Measurements from ENCODE around the gene URGCP. TPM values are rescaled to one million over a fixed set of nuclear protein-coding genes. Genes with fewer than 3 reads are reported as not detected.

Gene URGCP
- total and polyA plus RNA-seq, 2 experiments from 2014 or later = 7.2 to 13.2 TPM

DNA sequence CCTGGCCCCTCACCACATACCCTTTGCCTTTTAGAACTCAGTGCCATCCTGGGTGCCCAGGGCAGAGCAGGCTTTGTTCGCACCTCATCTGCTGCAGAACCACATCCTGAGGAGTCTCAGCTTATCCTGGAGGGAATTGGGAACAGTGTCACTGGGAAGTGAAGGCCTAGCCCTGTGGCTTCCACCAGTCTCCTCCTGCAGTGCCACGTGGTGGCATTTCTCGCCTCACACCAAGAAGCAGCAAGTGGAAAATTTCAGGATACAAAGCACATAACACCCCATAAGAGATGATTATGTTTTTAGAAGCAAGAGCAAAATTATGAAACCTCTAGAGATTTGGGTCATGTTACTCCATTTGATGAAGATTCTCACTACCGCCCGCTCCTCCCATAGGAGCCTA is 46.7 kb upstream of the URGCP start (continued):
- TF ChIP-seq, protein P1, sequence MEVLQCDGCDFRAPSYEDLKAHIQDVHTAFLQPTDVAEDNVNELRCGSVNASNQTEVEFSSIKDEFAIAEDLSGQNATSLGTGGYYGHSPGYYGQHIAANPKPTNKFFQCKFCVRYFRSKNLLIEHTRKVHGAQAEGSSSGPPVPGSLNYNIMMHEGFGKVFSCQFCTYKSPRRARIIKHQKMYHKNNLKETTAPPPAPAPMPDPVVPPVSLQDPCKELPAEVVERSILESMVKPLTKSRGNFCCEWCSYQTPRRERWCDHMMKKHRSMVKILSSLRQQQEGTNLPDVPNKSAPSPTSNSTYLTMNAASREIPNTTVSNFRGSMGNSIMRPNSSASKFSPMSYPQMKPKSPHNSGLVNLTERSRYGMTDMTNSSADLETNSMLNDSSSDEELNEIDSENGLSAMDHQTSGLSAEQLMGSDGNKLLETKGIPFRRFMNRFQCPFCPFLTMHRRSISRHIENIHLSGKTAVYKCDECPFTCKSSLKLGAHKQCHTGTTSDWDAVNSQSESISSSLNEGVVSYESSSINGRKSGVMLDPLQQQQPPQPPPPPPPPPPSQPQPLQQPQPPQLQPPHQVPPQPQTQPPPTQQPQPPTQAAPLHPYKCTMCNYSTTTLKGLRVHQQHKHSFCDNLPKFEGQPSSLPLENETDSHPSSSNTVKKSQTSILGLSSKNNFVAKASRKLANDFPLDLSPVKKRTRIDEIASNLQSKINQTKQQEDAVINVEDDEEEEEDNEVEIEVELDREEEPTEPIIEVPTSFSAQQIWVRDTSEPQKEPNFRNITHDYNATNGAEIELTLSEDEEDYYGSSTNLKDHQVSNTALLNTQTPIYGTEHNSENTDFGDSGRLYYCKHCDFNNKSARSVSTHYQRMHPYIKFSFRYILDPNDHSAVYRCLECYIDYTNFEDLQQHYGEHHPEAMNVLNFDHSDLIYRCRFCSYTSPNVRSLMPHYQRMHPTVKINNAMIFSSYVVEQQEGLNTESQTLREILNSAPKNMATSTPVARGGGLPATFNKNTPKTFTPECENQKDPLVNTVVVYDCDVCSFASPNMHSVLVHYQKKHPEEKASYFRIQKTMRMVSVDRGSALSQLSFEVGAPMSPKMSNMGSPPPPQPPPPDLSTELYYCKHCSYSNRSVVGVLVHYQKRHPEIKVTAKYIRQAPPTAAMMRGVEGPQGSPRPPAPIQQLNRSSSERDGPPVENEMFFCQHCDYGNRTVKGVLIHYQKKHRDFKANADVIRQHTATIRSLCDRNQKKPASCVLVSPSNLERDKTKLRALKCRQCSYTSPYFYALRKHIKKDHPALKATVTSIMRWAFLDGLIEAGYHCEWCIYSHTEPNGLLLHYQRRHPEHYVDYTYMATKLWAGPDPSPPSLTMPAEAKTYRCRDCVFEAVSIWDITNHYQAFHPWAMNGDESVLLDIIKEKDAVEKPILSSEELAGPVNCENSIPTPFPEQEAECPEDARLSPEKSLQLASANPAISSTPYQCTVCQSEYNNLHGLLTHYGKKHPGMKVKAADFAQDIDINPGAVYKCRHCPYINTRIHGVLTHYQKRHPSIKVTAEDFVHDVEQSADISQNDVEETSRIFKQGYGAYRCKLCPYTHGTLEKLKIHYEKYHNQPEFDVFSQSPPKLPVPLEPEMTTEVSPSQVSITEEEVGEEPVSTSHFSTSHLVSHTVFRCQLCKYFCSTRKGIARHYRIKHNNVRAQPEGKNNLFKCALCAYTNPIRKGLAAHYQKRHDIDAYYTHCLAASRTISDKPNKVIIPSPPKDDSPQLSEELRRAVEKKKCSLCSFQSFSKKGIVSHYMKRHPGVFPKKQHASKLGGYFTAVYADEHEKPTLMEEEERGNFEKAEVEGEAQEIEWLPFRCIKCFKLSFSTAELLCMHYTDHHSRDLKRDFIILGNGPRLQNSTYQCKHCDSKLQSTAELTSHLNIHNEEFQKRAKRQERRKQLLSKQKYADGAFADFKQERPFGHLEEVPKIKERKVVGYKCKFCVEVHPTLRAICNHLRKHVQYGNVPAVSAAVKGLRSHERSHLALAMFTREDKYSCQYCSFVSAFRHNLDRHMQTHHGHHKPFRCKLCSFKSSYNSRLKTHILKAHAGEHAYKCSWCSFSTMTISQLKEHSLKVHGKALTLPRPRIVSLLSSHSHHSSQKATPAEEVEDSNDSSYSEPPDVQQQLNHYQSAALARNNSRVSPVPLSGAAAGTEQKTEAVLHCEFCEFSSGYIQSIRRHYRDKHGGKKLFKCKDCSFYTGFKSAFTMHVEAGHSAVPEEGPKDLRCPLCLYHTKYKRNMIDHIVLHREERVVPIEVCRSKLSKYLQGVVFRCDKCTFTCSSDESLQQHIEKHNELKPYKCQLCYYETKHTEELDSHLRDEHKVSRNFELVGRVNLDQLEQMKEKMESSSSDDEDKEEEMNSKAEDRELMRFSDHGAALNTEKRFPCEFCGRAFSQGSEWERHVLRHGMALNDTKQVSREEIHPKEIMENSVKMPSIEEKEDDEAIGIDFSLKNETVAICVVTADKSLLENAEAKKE (CRISPR knock-in tag; IDR thresholded peaks at IDR 0.05) = no peak
- TF ChIP-seq, protein P2, sequence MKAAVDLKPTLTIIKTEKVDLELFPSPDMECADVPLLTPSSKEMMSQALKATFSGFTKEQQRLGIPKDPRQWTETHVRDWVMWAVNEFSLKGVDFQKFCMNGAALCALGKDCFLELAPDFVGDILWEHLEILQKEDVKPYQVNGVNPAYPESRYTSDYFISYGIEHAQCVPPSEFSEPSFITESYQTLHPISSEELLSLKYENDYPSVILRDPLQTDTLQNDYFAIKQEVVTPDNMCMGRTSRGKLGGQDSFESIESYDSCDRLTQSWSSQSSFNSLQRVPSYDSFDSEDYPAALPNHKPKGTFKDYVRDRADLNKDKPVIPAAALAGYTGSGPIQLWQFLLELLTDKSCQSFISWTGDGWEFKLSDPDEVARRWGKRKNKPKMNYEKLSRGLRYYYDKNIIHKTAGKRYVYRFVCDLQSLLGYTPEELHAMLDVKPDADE (IDR thresholded peaks at IDR 0.05) = no peak
- no peak for TF ChIP-seq NANOG (IDR thresholded peaks at IDR 0.05; ENCODE audit: borderline replicate concordance)

DNA sequence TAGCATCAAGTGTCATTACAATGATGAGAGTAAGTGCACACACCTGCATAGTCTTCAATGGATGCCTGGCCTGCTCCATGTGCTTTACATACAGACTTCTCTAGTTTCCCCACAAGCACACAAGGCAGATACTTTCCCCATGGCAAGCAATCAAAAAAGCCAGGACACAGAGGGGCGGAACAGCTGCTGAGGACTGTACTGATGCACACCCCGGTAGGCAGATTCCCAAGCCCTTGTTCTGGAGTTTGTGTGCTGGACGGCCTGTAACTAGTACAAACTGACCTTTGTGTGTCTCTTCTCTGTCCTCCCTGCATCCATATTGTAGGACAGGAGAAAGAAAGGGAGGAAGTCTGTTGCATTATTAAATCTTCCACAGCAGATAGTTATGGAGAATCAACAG is 45.6 kb upstream of the URGCP start:
- Histone ChIP-seq H3K4me1 (ENCODE audit: insufficient read depth) (peaks cover 16% of the 10 kb centered on the region), H3K4me2 (no peak overlapping the region), H3K4me3 (no peak overlapping the region), H2AFZ (no peak overlapping the region), H3K27me3 (ENCODE audit: insufficient read depth) (no peaks in the 10 kb centered on the region), H3K36me3 (ENCODE audit: insufficient read depth) (no peaks in the 10 kb centered on the region), H3K27ac (ENCODE audit: low read depth) (no peak overlapping the region), H4K20me1 (replicated peaks; ENCODE audit: insufficient read depth) (no peaks in the 10 kb centered on the region), H3F3A (replicated peaks; ENCODE audit: low read depth) (no peaks in the 10 kb centered on the region), H3K79me2 (replicated peaks; ENCODE audit: insufficient read depth) (no peaks in the 10 kb centered on the region), H3K9me2 (ENCODE audit: insufficient read depth) (no peaks in the 10 kb centered on the region)
- H3K4me1 Mint-ChIP-seq = peaks cover 11% of the 10 kb centered on the region; the same call in 2 of the 3 replicates
- H3K27me3 Mint-ChIP-seq (ENCODE audit: insufficient read depth, low read depth, poor library complexity) = peaks cover 5% of the 10 kb centered on the region
- DNase-seq (ENCODE audit: low spot score) (no peak), ATAC-seq (no peak)
- 0 out of 3 replicates have a peak, but pooled peaks cover 3% of the 10 kb centered on the region for H3K36me3 Mint-ChIP-seq (ENCODE audit: low read depth)
- no peaks in the 10 kb centered on the region for H3K9me3 Mint-ChIP-seq
- H3K27ac Mint-ChIP-seq = no peak overlapping the region
- no peak overlapping the region for H3K4me3 Mint-ChIP-seq
- TF ChIP-seq JUNB (IDR thresholded peaks at IDR 0.05; ENCODE audit: unreplicated experiment) = no peak
- no peak for TF ChIP-seq POLR2AphosphoS5 (IDR thresholded peaks at IDR 0.05; ENCODE audit: low read depth)
- TF ChIP-seq ZNF331 (CRISPR knock-in tag; IDR thresholded peaks at IDR 0.05; ENCODE audit: low read depth) = no peak
- no peak for TF ChIP-seq EZH2phosphoT487 (IDR thresholded peaks at IDR 0.05; ENCODE audit: unreplicated experiment)
- TF ChIP-seq EZH2 (IDR thresholded peaks at IDR 0.05; ENCODE audit: low read depth, unreplicated experiment) = no peak
- no peak for TF ChIP-seq ZNF114 (CRISPR knock-in tag; IDR thresholded peaks at IDR 0.05)
- TF ChIP-seq, protein P1 (CRISPR knock-in tag; IDR thresholded peaks at IDR 0.05) = no peak

Data from GM23338 (cell line).